Measurements from ENCODE around the gene MSRB3.

MSRB3 gene

DNA sequence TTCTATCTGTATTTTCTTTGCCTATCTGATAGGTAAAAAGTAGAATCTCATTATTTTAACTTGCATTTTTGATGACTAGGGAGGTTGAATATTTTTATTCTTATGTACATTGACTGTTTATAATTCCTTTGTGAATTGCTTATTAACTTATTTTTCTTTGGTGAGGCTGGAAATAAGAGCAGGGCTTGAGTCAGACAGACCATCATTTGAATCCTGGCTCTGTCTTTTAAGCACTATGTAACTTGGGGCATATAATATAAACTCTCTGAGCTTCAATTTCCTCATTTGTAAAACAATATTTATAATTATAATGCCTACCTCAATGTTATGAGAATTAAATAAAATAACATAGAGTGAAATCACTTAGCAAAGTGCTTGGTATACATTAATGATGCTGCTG lies 108.9 kb downstream of the MSRB3 start:
- in situ Hi-C loops (cut with HindIII; ENCODE audit: low sequenced_read_pairs): no loop called here

DNA sequence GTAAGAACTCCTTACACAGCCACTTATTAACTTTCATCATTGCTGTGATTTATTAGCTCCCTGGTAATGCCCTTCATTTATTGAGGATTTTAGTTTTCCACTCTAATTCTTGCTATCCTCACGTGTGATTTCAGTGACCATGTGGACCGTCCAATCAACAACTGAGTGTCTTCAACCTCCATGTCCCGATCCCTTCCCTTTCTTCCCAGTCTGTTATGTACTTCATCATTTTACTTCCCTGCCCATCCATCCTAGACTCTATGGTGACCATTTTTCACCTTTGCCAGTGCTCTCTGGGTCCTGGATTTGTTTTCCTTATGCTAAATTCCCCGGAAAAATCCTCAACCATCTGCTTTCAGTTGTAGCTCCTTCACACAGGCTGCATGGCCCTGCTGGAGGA lies 111.0 kb downstream of the MSRB3 start:
- in situ Hi-C loops (cut with HindIII; ENCODE audit: low sequenced_read_pairs): no loop called here

DNA sequence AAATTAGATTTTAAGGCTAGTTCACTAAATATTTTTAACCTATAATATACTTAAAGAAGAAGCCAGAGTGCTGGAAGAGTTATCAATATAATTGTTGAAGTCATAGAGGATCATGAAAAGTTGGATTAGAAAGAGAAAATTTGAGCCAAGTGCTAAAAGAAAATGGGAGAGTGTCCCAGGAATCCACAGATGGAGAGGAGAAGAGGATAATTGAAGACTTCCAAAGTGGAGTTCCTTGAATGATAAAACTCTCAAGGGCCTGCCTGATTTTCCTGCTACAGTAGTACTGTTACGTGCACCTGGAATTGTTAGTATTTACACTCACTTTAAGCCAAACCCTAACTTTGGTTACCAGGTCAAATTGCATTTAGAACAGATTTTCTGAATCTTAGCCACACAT lies 113.2 kb downstream of the MSRB3 start:
- in situ Hi-C loops (cut with HindIII; ENCODE audit: low sequenced_read_pairs): no loop called here

DNA sequence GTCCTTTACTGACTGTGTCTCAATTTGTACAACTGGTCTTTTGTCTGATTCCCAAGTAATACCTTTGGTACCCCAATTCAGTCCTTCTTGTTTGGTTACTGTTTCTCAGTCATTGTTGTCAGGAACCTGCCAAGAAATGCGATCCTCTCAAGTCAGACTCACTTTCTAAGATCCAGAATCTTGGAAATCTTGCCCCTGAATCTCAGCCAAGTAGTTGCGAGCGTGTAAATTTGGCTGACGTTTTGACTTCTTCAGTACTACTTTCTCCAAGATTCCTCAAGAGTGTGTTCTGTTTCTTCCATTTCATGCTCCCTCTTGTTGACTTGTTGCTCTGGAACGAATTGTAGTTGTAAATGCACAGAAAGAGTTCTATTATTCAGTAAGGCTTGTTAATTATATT lies 114.0 kb downstream of the MSRB3 start:
- in situ Hi-C loops (cut with HindIII; ENCODE audit: low sequenced_read_pairs): no loop called here

DNA sequence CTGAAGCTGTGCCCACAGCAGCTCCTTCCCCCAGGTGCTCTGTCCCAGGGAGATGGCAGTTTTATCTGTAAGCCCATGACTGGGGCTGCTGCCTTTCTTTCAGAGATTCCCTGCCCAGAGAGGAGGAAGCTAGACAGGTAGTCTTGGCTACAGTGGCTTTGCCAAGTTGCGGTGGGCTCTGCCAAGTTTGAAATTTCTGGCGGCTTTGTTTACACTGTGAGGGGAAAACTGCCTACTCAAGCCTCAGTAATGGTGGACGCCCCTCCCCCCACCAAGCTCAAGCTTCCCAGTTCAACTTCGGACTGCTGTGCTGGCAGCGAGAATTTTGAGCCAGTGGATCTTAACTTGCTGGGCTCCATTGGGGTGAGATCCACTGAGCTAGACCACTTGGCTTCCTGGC lies 124.7 kb downstream of the MSRB3 start:
- in situ Hi-C loops (cut with HindIII; ENCODE audit: low sequenced_read_pairs): no loop called here

DNA sequence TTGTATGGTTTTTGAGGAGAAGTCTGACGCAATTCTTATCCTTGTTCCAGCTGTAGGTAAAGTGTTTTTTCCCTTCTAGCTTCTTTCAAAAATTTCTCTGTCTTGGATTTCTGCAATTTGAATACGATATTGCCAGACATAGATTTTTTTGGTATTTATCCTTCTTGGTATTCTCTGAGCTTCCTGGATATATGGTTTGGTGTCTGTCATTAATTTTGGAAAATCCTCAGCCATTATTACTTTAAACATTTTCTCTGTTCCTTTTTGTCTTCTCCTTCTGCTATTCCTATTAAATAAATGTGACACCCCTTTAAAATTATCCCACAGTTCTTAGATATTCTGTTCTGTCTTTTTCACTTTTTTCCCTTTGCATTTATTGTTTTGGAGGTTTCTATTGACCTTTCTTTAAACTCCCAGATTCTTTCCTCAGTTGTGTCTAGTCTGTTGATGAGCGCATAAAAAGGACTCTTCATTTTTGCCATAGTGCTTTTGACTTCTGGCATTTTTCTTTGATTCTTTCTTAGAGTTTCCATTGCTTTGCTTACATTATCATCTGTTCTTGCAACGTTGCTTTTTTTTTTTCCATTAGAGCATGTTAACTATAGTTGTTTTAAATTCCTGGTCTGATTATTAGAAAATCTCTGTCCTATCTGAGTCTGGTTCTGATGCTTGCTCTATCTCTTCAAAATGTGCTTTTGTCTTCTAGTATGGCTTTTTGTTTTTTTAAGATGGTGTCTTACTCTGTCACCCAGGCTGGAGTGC lies 129.1 kb downstream of the MSRB3 start:
- in situ Hi-C loops (cut with HindIII; ENCODE audit: low sequenced_read_pairs): no loop called here

DNA sequence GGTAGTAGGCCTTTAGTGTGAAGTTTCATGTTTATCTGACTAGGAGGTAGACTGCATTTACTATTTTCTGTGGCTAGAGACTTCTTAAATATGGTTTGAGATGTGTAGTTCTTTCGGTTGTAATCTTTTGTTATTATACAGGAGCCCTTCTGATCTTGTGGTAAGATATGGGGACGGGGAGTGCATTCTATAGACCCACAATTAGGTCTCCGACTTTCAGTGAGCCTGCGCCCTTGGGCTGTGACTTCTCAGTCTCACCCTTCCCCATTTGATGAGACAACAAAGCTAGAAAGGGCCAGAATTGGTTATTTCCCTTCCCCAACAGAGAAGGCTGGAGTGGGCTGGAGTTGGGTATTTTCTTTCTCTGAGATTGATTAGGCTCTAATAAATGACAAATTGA lies 130.0 kb downstream of the MSRB3 start:
- in situ Hi-C loops (cut with HindIII; ENCODE audit: low sequenced_read_pairs): no loop called here

DNA sequence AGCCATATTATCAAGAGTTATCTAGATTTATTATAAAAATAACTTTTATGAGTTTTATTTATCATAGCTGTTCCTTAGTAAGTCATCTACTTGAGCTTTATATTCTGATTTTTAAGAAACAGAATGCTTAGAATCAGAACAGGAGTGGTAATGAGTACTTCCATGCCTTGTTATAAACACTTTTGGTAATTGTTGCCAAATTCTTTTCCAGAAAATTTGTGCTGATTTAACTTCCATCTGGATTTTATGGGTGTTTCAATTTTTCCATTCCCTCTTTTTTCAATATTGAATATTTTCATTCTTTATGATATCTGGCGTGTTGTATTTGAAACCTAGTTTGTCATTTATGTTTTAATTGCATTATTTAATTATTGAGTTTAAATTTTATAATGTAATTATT lies 131.2 kb downstream of the MSRB3 start:
- in situ Hi-C loops (cut with HindIII; ENCODE audit: low sequenced_read_pairs): no loop called here

DNA sequence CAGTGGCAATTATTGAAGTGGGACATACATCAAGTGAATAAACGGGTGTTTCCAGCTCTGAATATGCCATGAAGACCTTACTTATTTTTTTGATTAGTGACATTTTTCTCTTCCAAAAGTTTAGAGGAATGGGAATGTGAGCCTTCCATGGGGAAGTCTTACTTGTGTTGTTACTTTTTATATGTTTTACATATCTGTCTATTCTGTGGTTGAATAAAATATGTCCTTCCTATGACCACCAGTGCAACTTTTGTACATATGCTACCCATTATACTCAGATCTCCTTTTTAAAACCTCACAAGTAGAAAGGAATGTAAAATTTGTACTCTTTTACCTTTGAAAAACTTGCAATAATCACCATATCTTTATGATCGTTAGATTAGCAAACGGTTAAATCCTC lies 132.7 kb downstream of the MSRB3 start:
- in situ Hi-C loops (cut with HindIII; ENCODE audit: low sequenced_read_pairs): no loop called here

DNA sequence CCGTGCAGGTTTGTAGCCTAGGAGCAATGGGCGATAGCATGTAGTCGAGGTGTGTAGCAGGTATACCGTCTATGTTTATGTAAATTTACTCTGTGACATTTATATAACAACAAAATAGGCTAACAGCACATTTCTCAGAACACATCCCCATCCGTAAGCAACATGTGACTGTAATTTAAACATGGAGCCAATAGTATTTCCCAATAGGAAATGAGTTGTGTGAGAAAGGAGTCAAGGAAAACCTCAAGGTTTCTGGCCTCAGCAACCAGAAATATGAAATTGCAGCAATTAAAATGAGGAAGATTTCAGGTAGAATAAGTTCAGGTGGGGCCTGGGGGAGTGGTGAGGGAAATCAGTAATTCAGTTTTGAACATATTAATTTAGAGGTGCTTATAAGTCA lies 136.0 kb downstream of the MSRB3 start:
- in situ Hi-C loops (cut with HindIII; ENCODE audit: low sequenced_read_pairs): no loop called here

DNA sequence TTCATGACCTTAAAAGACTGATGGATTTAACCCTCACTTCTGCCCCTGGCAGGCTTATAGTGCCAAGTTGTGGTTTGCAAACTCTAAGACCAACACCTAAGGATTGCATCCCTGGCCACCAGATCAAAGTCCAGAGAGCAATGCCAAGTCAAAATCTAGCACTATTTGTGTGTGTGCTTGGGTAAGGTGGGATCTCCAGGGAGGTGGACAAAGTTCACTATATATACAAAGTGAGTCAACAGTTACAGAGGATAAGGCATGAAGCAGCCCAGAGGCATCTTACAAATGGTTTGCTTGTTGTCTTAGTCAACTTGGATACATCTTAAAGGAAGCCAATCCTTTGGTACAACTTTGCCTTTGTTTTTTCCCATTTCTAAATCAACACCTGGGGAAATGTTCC lies 137.3 kb downstream of the MSRB3 start:
- in situ Hi-C loops (cut with HindIII; ENCODE audit: low sequenced_read_pairs): no loop called here

DNA sequence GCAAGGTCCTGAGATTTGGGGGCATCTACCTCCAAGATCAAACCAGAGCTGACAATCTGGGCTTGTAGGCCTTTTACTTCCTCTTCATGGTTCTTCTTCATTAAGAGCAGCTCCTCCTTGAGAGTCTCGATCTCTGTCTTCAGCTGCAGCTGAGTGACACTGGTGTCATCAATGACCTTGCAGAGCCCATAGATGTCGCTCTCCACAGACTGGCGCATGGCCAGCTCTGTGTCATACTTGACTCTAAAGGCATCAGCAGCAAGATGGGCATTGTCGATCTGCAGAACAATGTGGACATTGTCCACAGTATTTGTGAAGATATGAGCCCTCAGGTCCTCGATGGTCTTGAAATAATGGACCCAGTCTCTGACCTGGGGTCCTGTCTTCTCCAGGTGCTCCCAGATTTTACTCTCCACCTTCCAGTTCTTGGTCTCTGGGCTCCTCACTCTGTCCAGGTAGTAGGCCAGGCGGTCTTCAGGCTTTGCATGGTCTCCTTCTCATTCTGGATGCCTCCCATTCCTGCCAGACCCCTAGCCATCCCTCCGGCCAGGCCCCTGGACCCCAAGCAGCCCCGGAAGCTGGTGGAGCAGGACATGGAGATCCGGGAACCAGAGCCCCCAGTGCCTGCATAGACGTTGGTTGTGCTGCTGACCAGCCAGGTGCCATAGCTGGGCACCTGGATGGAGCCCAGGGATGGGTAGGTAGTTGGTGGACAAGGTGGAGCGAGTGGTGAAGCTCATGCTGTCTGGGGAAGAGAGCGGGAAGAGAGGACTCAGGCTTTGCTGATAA lies 141.0 kb downstream of the MSRB3 start:
- in situ Hi-C loops (cut with HindIII; ENCODE audit: low sequenced_read_pairs): no loop called here

DNA sequence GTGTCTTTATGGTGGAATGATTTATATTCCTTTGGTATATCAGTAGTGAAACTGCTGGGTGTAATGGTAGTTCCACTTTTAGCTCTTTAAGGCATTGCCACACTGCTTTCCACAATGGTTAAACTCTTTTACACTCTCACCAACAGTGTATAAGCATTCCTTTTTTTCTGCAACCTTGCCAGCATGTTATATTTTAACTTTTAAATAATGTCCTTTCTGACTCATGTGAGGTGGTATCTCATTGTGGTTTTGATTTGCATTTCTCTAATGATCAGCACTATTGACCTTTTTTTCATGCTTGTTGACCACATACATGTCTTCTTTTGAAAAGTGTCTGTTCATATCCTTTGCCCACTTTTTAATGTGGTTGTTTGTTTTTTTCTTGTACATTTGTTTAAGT lies 142.5 kb downstream of the MSRB3 start:
- in situ Hi-C loops (cut with HindIII; ENCODE audit: low sequenced_read_pairs): no loop called here

DNA sequence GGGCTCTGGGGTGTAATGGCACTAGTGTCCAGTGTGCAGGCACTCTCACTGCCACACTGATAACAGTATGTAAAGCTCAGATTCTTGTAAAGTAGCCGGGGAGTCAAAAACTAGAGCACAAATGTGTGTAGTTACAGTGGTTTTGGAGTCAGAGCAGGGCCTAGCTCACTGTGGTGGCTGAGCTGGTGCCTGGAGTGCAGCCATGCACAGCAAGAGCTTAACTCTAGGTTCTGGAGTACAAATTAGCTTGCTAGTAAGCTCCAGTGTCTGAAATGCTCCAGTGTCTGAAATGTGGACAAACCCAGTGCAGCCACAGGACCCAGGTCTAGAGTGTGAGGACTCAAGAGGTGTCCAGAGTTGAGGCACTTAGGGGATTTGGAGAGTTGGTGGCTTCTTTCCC lies 149.2 kb downstream of the MSRB3 start:
- in situ Hi-C loops (cut with HindIII; ENCODE audit: low sequenced_read_pairs): no loop called here

DNA sequence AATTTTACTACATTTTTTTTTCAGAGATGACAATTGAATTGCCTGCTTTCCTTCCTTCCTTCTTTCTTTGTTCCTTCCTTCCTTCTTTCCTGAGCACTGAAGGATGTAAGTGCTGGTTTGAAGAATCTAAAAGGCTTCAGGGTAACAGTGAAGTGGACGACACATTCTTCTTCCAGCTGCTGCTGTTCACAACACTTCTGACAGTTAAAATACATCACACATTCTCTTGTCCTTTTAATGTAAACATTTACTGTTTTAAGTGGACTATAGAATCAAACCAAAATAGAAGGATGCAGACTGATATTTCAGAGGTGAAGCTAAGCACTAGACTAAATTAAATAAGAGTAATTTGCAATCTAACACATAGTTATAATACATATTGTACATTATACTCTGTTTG lies 151.5 kb downstream of the MSRB3 start:
- in situ Hi-C loops (cut with HindIII; ENCODE audit: low sequenced_read_pairs): no loop called here

DNA sequence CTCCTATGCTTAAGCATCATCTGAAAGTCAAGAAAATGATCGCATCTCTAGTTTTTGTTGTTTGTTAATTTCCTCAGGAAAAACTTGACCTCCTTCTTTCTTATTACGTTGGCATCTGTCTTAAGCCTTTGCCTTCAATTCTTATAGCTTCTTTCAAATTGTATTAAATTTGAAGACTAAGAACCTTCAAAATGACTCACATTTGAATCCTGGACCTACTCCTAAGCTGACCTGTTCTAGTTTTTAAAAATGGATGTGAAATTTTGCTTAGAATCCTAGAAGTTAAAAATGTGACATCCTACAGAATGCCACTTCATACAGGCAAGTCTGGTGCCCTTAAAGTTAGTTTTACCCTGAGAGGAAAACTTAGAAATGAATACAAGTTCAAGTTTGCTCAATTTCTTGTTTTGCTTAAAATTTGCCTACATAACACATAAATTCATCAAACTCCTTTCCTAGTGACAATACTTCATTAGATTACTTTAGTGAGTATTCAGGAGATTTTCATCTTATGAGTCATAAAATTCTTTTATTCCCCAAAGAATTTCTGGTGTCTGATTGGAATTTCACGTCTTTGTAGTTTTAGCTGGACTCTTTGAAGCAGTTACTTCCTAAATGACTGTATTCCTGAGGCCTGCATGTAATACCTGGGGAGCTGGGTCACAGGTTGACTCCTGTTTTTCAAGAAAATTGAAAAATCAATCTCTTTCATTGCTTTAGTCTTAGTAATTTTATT lies 152.3 kb downstream of the MSRB3 start:
- in situ Hi-C loops (cut with HindIII; ENCODE audit: low sequenced_read_pairs): no loop called here

DNA sequence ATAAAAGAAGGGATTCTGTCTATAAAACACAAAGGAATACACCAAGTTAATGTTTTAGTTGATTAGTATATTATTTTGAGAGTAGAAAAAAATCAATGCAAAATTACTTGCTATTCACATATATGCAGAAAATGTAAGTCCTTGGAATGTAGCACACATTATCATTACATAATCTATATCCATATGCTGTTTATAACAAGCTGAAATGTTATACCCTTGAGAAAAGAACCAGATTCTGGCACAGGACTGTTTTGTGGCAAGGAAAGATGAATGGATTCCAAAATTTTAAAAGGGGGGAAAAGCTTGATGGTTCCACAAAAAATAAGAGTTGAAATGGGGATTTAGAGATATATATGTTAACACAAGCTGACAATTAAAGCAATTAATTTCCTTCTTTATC lies 153.6 kb downstream of the MSRB3 start:
- in situ Hi-C loops (cut with HindIII; ENCODE audit: low sequenced_read_pairs): no loop called here

DNA sequence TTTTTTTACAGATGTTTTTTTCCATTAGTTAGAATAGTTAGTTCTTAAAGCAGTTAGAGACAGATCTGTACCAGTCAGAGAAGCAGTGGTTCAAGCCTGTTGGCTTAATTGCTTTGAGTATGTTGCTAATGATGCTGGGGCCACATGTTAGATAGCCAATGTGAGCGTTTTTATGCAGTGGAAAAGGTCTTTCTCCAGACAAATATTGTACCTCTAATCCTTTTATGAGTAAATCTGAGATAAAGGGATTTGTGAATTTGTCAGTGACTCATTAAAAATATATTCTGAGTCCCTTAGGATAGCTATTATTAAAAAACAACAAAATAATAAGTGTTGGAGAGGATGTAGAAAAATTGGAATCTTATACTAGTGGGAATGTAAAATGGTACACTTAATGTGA lies 154.2 kb downstream of the MSRB3 start:
- in situ Hi-C loops (cut with HindIII; ENCODE audit: low sequenced_read_pairs): no loop called here

DNA sequence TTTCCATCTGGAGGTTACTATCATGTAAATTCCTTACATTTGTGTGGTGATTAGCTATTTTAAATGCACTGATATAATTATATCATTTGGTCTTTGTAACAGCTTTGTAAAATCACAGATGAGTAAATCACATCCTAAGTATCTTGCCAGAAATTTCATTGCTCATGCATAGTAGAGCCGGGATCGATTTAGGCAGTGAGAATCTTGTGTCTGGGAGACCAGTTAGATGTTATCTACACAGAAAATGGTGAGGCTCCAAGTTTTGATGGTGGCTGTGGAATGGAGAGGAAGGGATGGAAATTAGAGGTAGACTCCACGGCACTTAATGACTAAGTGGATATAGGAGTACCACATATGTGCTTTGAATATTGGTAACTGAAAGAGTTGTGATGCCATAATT lies 156.3 kb downstream of the MSRB3 start:
- in situ Hi-C loops (cut with HindIII; ENCODE audit: low sequenced_read_pairs): no loop called here

DNA sequence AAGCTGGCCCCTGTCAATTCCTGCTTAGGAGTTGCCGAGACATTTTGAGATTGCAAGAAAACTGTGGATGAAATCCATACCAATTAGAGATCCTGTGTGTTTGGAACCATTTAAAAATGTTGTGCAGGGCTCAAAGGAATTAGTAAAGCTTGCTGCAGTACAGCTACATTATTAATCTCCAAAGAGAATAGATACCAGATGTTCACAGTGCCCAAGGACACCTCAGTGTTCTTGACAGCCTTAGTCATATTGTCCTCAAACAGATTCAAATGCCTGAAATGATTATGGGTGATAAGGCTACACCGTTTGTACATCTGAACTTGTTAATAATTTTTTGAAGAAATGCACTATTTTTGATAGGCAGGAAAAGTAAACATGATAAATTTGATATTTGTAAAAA lies 164.6 kb downstream of the MSRB3 start:
- in situ Hi-C loops (cut with HindIII; ENCODE audit: low sequenced_read_pairs): no loop called here

DNA sequence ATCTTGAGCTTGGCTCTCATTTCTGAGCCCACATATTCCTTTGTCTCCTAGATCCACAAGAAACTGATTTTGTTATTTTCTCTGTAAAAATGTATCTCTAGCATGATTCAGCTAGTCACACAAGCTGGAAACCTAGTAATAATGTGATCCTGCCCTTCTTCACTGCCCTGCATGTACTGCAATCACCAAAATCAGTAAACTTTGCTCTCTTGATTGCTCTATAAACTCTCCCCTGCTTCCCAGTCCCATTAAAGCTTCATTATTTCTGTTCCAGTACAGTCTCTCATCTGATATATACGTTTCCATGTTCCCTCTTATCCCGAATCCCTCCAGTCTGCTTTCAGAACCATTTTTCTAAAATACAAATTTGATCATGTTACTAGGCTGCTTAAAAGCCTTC lies 166.5 kb downstream of the MSRB3 start:
- in situ Hi-C loops (cut with HindIII; ENCODE audit: low sequenced_read_pairs): no loop called here

DNA sequence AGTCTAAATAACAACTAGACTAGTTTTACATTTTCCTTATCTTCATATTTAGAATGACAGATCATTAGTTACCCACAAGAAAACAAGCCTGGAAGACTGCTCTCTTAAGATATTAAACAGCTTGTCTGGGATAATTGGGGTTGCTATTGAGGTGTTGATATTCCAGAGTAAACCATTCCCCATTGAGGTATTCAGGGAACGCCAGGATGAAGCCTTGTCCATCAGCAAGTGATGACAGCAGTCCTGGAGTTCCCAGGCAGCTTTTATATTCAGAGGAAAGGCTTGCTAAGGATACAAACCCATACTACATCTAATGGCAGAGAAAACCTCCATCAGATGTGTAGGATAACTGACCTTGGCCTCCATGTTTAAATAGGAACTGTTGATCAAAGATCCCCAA lies 168.4 kb downstream of the MSRB3 start:
- in situ Hi-C loops (cut with HindIII; ENCODE audit: low sequenced_read_pairs): no loop called here

All from DLD1 (cell line).